LNCAP (cell line): Measurements from ENCODE around the gene NXPH4.

Experiments used
- TF ChIP-seq, protein P1 (sequence below): fragments of 450-650 bp; IDR thresholded peaks from 2 replicates; pipeline ENCODE4 v1.5.1; 2017; ENCODE audit warnings: mild to moderate bottlenecking

The NXPH4 gene

DNA sequence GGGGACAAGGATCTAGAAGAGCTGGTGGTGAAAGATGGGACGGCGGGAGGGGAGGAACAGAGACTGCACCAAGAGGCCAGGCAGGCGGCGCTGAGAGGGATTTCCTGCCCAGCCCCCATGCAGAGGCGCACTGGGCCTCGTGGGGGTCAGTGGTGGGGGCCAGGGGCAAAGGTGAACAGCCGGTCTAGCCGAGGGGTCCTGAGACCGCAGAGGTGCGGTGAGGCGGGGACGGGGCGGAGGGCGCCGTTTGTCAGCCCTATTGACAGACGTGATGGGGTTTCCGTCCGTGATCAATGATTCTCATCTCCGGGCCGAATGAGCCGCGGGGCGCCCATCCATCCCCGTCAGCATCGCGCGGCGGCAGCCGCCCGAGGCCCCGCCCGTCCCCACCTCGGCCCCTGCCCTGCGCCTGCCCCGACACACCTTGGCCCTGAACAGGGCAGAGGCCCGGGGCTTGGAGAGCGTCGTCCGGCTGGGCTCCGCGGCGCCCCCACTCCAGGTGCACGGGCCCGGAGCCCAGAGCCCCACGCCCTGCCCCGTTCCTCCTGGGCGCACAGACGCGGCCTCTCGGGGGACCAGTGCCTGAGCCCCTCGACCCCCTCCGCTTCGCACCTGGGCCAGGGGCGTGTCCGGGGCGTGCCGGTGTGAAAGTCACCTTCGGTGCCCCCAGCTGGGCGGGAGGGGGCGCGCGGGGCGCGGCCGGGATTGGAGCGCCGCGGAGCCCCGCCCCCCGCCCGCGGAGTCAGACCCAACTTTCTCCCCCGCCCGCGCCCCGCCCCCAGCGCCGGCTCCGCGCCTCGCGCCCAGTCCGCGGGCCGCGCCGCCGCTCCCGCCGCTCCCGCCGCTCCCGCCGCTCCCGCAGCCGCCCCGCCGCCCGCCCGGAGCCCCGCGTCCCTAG lies at the start of gene NXPH4:
NXPH4 (plus strand) TSS at position 781 of the 898 bp plus-strand sequence. CDS start 176 bp downstream, outside the sequence.
- TF ChIP-seq, protein P1, sequence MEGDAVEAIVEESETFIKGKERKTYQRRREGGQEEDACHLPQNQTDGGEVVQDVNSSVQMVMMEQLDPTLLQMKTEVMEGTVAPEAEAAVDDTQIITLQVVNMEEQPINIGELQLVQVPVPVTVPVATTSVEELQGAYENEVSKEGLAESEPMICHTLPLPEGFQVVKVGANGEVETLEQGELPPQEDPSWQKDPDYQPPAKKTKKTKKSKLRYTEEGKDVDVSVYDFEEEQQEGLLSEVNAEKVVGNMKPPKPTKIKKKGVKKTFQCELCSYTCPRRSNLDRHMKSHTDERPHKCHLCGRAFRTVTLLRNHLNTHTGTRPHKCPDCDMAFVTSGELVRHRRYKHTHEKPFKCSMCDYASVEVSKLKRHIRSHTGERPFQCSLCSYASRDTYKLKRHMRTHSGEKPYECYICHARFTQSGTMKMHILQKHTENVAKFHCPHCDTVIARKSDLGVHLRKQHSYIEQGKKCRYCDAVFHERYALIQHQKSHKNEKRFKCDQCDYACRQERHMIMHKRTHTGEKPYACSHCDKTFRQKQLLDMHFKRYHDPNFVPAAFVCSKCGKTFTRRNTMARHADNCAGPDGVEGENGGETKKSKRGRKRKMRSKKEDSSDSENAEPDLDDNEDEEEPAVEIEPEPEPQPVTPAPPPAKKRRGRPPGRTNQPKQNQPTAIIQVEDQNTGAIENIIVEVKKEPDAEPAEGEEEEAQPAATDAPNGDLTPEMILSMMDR: no peak

DNA sequence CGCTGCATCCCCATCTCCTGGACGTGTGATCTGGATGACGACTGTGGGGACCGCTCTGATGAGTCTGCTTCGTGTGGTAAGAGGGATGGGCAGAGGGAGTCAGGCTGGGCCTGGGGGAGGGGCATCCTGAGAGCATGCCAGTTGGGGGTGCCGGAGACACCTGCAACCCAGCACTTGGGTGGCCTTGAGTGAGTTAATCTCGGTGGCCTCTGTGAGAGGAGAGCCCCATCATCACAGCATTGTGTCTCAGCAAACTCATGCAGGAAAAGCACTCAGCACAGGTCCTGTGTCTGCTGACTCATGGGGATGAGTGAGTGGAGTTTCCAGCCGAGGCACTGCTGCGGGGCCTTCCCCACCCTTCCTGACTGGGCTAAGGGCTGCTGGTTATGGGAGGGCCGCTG lies 49.6 kb upstream of the NXPH4 start:
- TF ChIP-seq, protein P1: no peak

DNA sequence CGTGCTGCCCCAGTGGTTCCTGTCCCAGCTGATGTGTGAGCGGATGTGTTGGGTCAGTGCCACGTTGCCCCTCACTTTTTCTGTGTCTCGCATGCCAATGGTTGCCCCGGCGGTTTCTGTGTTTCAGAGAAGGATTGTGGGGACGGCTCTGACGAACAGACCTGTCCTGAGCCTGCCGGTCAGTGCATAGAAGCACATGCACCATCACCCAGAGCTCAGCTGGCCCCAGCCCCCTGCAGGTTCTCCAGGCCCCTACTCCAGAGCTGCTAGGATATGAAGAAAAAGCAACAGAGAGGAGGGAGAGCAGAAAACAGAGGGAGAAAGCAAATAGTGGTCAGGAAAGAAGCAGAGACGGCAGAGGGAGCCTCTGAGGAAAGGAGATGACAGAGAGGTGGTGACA lies 48.5 kb upstream of the NXPH4 start:
- TF ChIP-seq, protein P1: no peak

DNA sequence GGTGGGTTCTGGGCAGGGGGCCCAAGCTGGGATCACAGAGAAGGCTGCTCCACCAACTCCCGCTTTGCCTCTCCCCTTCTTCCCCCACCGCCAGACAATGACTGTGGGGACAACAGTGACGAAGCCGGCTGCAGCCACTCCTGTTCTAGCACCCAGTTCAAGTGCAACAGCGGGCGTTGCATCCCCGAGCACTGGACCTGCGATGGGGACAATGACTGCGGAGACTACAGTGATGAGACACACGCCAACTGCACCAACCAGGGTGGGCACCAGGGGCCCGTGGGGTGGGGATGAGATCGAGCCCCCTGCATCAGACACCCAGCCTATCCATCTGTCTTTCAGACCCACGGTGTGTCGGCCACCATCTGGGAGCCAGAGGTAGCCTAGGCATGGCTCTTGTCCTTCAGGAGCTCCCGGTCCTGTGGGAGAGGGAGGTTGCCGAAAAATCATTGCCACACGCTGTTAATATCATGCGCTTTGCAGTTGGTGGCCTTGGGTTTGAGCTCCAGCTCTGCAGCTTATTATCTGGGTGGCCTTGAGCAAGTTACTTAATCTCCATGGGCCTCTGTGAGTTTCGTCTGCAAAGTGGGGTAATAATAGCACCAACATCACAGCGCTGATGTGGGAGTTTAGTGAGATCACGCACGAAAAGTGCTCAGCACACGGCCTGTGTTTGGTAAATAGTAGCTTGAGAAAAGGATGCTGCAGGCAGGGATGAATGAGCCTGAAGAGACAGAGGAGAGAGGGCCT lies 47.4 kb upstream of the NXPH4 start:
- TF ChIP-seq, protein P1: no peak

DNA sequence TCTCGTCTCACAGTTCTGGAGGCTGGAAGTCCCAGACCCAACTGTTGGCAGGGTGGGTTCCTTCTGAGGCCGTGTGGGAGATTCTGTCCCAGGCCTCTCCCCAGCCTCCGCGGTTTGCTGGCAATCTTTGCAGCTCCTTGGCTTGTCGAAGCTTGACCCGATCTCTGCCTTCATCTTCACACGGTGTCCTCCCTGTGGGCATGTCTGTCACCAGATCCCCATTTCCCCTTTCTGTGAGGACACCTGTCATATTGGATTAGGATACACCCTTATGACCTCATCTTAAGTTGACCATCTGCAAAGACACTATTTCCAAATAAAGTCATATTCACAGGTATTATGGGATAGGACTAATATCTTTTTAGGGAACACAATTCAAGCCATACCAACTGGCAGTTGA lies 46.6 kb upstream of the NXPH4 start:
- TF ChIP-seq, protein P1: no peak

DNA sequence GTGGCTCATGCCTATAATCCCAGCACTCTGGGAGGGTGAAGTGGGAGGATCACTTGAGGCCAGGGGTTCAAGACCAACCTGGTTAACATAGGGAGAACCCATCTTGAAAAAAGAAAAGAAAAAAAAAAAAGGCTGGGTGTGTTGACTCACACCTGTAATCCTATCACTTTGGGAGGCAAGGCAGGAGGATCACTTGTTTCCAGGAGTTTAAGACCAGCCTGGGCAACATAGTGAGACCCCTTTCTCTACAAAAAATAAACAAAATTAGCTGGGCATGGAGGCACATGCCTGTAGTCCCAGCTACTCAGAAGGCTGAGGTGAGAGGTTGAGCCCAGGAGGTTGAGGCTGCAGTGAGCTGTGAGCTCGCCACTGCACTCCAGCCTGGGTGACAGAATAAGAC lies 46.2 kb upstream of the NXPH4 start:
- TF ChIP-seq, protein P1: no peak

DNA sequence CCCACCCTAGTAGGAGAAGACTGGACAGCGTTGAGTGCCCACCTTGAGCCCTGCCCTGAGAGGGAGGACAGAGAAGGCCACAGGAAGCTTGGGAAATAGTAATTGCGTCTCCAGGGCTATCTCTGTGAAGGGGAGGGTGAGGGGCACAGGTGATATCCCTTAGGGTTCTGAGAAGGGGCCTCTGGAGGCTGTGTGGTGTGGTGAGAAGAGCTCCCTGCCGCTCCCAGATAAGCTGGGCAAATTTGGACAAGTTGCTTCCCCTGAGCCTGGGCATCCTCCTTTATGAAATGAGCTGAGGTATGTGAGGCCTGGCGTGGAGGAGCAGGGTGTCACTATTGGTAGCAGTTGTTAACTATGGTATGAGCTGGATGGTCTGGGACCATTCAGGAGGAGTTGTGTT lies 45.7 kb upstream of the NXPH4 start:
- TF ChIP-seq, protein P1: no peak
